Lung (tissue), 12 donors: Measurements from ENCODE around the gene TEX9. TPM values are rescaled to one million over a fixed set of nuclear protein-coding genes. Genes with fewer than 3 reads are reported as not detected.

Experiments used
- ATAC-seq: fragments of 200-7000 bp; cut with Tn5 transposase; one replicate; pipeline ENCODE4 v1.9.1; 2020; ENCODE audit warnings: moderate number of reproducible peaks; ENCODE audit not compliant: insufficient read depth, low FRiP score
- DNase-seq, 3 donors: peaks; one replicate each; pipeline ENCODE4 v3.0.0-alpha.2; 2013 to 2017
- H3K27ac ChIP-seq, 2 donors: one replicate each; pipeline ENCODE4 v1.5.1; 2013; ENCODE audit warnings: mild to moderate bottlenecking in 2 of 2, moderate library complexity in 2 of 2, control low read depth in 1 of 2, inconsistent platforms in 1 of 2, low read depth in 1 of 2, low read length in 1 of 2
- H3K27me3 ChIP-seq, 3 donors: one replicate each; pipeline ENCODE4 v1.5.1; 2013; ENCODE audit warnings: low read length in 2 of 3; ENCODE audit not compliant: control insufficient read depth in 3 of 3, insufficient read depth in 3 of 3
- H3K36me3 ChIP-seq, 4 donors: one replicate each; pipeline ENCODE4 v1.5.1; 2013; ENCODE audit warnings: low read length in 4 of 4, mild to moderate bottlenecking in 1 of 4, moderate library complexity in 1 of 4; ENCODE audit not compliant: control insufficient read depth in 4 of 4, insufficient read depth in 4 of 4
- H3K4me1 ChIP-seq, 5 donors: one replicate each; pipeline ENCODE4 v1.5.1; 2013; ENCODE audit warnings: low read length in 5 of 5, mild to moderate bottlenecking in 2 of 5, moderate library complexity in 1 of 5; ENCODE audit not compliant: control insufficient read depth in 5 of 5, insufficient read depth in 5 of 5
- H3K4me3 ChIP-seq: one replicate; pipeline ENCODE4 v1.5.1; 2013; ENCODE audit warnings: mild to moderate bottlenecking, control low read depth, moderate library complexity
- H3K9ac ChIP-seq, 2 donors: one replicate each; pipeline ENCODE4 v1.5.1; 2013; ENCODE audit warnings: low read length in 2 of 2, control low read depth in 1 of 2; ENCODE audit not compliant: insufficient read depth in 1 of 2
- H3K9me3 ChIP-seq, 4 donors: one replicate each; pipeline ENCODE4 v1.5.1; 2013; ENCODE audit warnings: low read length in 3 of 4, mild to moderate bottlenecking in 1 of 4, moderate library complexity in 1 of 4; ENCODE audit not compliant: control insufficient read depth in 4 of 4, insufficient read depth in 3 of 4
- CTCF ChIP-seq: IDR thresholded peaks from 2 replicates; pipeline ENCODE4 v1.5.1; 2012; ENCODE audit warnings: mild to moderate bottlenecking; ENCODE audit errors: control extremely low read depth, extremely low read depth
- WGBS, 2 donors: extraction: QIAGEN DNeasy Blood & Tissue Kit; methylation state at CpG; one replicate each; pipeline ENCODE4 v1.1.7; 2013; 5-methylcytosine and 5-hydroxymethylcytosine counted together
- polyA plus RNA-seq, 2 donors: library from polyadenylated mRNA; stranded (reverse); fragments of 200-250 nt; gene quantifications; one replicate each; pipeline ENCODE4 v1.2.1, GENCODE V29; 2013
- total RNA-seq, 2 donors: library from RNA; depleted of rRNA in 1 of 2; stranded (reverse); fragments of >200 nt in 1 of 2; gene quantifications; one replicate each; pipeline ENCODE4 v1.2.1, GENCODE V29; 2014 to 2021
- donor health status: control.
- donor health status: control.
- donor health status: Bipolar disorder and iron deficiency.
- donor health status: healthy.
- donor health status: DM: yes; HTN: yes; CAD: no.

Gene TEX9
- total and polyA plus RNA-seq, 4 donors, result 3.5 to 46.3 (median 11.0) TPM

GRCh38 chr15:56425976-56426375, 60.8 kb downstream of the TEX9 start:
- H3K9me3 ChIP-seq, result peaks cover 0 to 3% (median 0%) of the 10 kb centered on the region in 4 donors
- DNase-seq, result no peak
- no peak overlapping the region for H3K27ac ChIP-seq
- no peak for TF ChIP-seq CTCF
- H3K36me3 ChIP-seq, result peaks cover 0 to 19% (median 4%) of the 10 kb centered on the region in 4 donors
- H3K9ac ChIP-seq, result no peak overlapping the region
- no peak overlapping the region for H3K4me3 ChIP-seq
- ATAC-seq, result no peak
- no peaks in the 10 kb centered on the region for H3K4me1 ChIP-seq
- WGBS, 2 donors, result 100% methylated on average over 1 of the region's 1 CpG
- H3K27me3 ChIP-seq, result no peaks in the 10 kb centered on the region

- ATAC-seq (no peak), DNase-seq (peak in 2 of 3 donors; percentile 54 to 60)
- Histone ChIP-seq H3K9me3 (peaks cover 0 to 3% (median 0%) of the 10 kb centered on the region in 4 donors), H3K9ac (no peak overlapping the region), H3K4me1 (no peaks in the 10 kb centered on the region), H3K36me3 (peaks cover 0 to 22% (median 4%) of the 10 kb centered on the region in 4 donors), H3K27me3 (no peaks in the 10 kb centered on the region), H3K4me3 (no peak overlapping the region), H3K27ac (no peak overlapping the region)
- 36 to 41% methylated on average over 2 of the region's 2 CpGs for WGBS, 2 donors
- no peak for TF ChIP-seq CTCF
These were observed 63.7 kb downstream of the TEX9 start for GRCh38 chr15:56428821-56429458.

- no peak overlapping the region for H3K4me3 ChIP-seq
- H3K9me3 ChIP-seq, result no peaks in the 10 kb centered on the region
- WGBS, 2 donors, result 80 to 86% methylated on average over 5 of the region's 5 CpGs
- no peaks in the 10 kb centered on the region for H3K4me1 ChIP-seq
- H3K27ac ChIP-seq, result no peak overlapping the region
- peaks cover 0 to 11% (median 1%) of the 10 kb centered on the region in 4 donors for H3K36me3 ChIP-seq
- no peak overlapping the region for H3K9ac ChIP-seq
- DNase-seq (peak in 1 of 3 donors; percentile 10), ATAC-seq (no peak)
- H3K27me3 ChIP-seq, result no peaks in the 10 kb centered on the region
- TF ChIP-seq CTCF, result no peak
These were observed 67.1 kb downstream of the TEX9 start for GRCh38 chr15:56432304-56432703.
